Neural progenitor cell (in vitro differentiated cells): ENCODE results near the gene CCDC88A.
"Not testable (repeated sequence)": the region's sequence is repeated elsewhere in the genome, so short reads cannot be mapped to it uniquely, and the experiment has no call there.

Experiments used
- CTCF ChIP-seq: fragments of 200-600 bp; sonication (generic); IDR thresholded peaks from 2 replicates; pipeline ENCODE4 v1.5.1; 2017; ENCODE audit warnings: antibody characterized with exemption, mild to moderate bottlenecking
- EZH2 ChIP-seq: fragments of 200-600 bp; sonication (generic); IDR thresholded peaks from 2 replicates; pipeline ENCODE4 v1.6.1; 2017; ENCODE audit warnings: antibody characterized with exemption, mild to moderate bottlenecking, moderate library complexity
- EZH2phosphoT487 ChIP-seq: fragments of 200-600 bp; sonication (generic); IDR thresholded peaks from 2 replicates; pipeline ENCODE4 v1.6.1; 2017; ENCODE audit warnings: antibody characterized with exemption

GRCh38 chr2:55279214-55279835, 140.3 kb downstream of the CCDC88A start:
- not testable (repeated sequence) for TF ChIP-seq CTCF, EZH2, EZH2phosphoT487
